K562 (cell line): ENCODE measurements around the gene GMEB2. TPM values are rescaled to one million over a fixed set of nuclear protein-coding genes. Genes with fewer than 3 reads are reported as not detected.

Experiments used
- BCL6 ChIP-seq: fragments of 250-450 bp; sonication (Bioruptor Pico); IDR thresholded peaks from 2 replicates; pipeline ENCODE4 v1.4.0; 2020
- CC2D1A ChIP-seq: fragments of 450-650 bp; IDR thresholded peaks from 2 replicates; pipeline ENCODE4 v1.6.1; 2017; ENCODE audit warnings: mild to moderate bottlenecking
- COPS2 ChIP-seq: fragments of 450-650 bp; conservative IDR thresholded peaks from 2 replicates; pipeline ENCODE4 v1.6.1; 2016; ENCODE audit warnings: mild to moderate bottlenecking, moderate library complexity
- PBX2 ChIP-seq, 2 experiments: IDR thresholded peaks in 1 of 2; conservative IDR thresholded peaks in 1 of 2; 2 replicates each; pipeline ENCODE4 v1.6.1; 2016; ENCODE audit warnings: low read depth in 2 of 2, mild to moderate bottlenecking in 1 of 2, missing compliant biosample characterization in 1 of 2, missing genetic modification characterization in 1 of 2, moderate library complexity in 1 of 2
- ZFP1 ChIP-seq: fragments of 450-650 bp; formaldehyde crosslinking; IDR thresholded peaks from 2 replicates; pipeline ENCODE4 v1.4.0; 2020; ENCODE audit warnings: mild to moderate bottlenecking, mixed read lengths
- ZKSCAN1 ChIP-seq: fragments of 150-350 bp; IDR thresholded peaks from 2 replicates; pipeline ENCODE4 v1.6.1; 2016; ENCODE audit warnings: low read depth, low read length
- ZNF511 ChIP-seq: sonication (generic); formaldehyde crosslinking; IDR thresholded peaks from 2 replicates; pipeline ENCODE4 v1.8.0; 2022; ENCODE audit warnings: mild to moderate bottlenecking, missing genetic modification reagents
- polyA plus RNA-seq, 8 experiments: library from polyadenylated mRNA; depleted of rRNA in 4 of 8; stranded (reverse) in 5 of 8; unstranded in 3 of 8; fragments of >200 nt; fragmentation: Nextera tagmentation in 2 of 8; fragmentation: Illumina TruSeq in 1 of 8; extraction: Ambion mirVana in 2 of 8; extraction: Trizol in 1 of 8; gene quantifications; 2 replicates each; pipeline versions ENCODE4 v1.2.1 to v1.2.3, GENCODE V29; 2011 to 2014; ENCODE audit warnings: inconsistent platforms in 1 of 8, missing spikeins in 1 of 8
- total RNA-seq, 7 experiments: library from RNA; depleted of rRNA in 6 of 7; stranded (reverse); fragments of >200 nt in 6 of 7; fragmentation: Illumina TruSeq in 2 of 7; extraction: Trizol in 2 of 7; gene quantifications; 2 replicates each; pipeline versions ENCODE4 v1.2.1 to v1.2.3, GENCODE V29; 2011 to 2021; ENCODE audit warnings: low replicate concordance in 1 of 7
- TF ChIP-seq, protein P1 (sequence below), 2 experiments: IDR thresholded peaks; 2 replicates each; pipeline ENCODE4 v1.6.1; 2012; ENCODE audit warnings: improper control_type of control experiment in 2 of 2, low read depth in 2 of 2, low read length in 2 of 2, borderline replicate concordance in 1 of 2
- TF ChIP-seq, protein P2 (sequence below): fragments of 200-600 bp; sonication (generic); IDR thresholded peaks from one replicate; pipeline ENCODE4 v1.6.1; 2012; ENCODE audit warnings: mild to moderate bottlenecking, low read depth, low read length, inconsistent platforms

Gene GMEB2
- total and polyA plus RNA-seq, 9 of the 15 experiments (the other 6 are each of a cell fraction or from before 2014, with no cell fraction given), result 0.03 to 13.9 (median 6.3) TPM

- TF ChIP-seq ZKSCAN1 (peak; percentile 66), ZNF511 (CRISPR knock-in tag) (peak; percentile 44; the same call in 1 of the 2 replicates), COPS2 (no peak), BCL6 (CRISPR knock-in tag) (no peak), CC2D1A (no peak), ZFP1 (CRISPR knock-in tag) (no peak), PBX2 (CRISPR knock-in tag; IDR thresholded peaks at IDR 0.05; ENCODE audit: low read depth) (no peak), PBX2 (tag; conservative IDR thresholded peaks at IDR 0.05; ENCODE audit: low read depth) (no peak)
- TF ChIP-seq, protein P1, sequence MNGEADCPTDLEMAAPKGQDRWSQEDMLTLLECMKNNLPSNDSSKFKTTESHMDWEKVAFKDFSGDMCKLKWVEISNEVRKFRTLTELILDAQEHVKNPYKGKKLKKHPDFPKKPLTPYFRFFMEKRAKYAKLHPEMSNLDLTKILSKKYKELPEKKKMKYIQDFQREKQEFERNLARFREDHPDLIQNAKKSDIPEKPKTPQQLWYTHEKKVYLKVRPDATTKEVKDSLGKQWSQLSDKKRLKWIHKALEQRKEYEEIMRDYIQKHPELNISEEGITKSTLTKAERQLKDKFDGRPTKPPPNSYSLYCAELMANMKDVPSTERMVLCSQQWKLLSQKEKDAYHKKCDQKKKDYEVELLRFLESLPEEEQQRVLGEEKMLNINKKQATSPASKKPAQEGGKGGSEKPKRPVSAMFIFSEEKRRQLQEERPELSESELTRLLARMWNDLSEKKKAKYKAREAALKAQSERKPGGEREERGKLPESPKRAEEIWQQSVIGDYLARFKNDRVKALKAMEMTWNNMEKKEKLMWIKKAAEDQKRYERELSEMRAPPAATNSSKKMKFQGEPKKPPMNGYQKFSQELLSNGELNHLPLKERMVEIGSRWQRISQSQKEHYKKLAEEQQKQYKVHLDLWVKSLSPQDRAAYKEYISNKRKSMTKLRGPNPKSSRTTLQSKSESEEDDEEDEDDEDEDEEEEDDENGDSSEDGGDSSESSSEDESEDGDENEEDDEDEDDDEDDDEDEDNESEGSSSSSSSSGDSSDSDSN (IDR thresholded peaks at IDR 0.05; ENCODE audit: borderline replicate concordance in 1 of 2, low read depth in 2 of 2, low read length in 2 of 2), result peak; percentile 81 to 98; a peak in 3 of 4 replicates
- TF ChIP-seq, protein P2, sequence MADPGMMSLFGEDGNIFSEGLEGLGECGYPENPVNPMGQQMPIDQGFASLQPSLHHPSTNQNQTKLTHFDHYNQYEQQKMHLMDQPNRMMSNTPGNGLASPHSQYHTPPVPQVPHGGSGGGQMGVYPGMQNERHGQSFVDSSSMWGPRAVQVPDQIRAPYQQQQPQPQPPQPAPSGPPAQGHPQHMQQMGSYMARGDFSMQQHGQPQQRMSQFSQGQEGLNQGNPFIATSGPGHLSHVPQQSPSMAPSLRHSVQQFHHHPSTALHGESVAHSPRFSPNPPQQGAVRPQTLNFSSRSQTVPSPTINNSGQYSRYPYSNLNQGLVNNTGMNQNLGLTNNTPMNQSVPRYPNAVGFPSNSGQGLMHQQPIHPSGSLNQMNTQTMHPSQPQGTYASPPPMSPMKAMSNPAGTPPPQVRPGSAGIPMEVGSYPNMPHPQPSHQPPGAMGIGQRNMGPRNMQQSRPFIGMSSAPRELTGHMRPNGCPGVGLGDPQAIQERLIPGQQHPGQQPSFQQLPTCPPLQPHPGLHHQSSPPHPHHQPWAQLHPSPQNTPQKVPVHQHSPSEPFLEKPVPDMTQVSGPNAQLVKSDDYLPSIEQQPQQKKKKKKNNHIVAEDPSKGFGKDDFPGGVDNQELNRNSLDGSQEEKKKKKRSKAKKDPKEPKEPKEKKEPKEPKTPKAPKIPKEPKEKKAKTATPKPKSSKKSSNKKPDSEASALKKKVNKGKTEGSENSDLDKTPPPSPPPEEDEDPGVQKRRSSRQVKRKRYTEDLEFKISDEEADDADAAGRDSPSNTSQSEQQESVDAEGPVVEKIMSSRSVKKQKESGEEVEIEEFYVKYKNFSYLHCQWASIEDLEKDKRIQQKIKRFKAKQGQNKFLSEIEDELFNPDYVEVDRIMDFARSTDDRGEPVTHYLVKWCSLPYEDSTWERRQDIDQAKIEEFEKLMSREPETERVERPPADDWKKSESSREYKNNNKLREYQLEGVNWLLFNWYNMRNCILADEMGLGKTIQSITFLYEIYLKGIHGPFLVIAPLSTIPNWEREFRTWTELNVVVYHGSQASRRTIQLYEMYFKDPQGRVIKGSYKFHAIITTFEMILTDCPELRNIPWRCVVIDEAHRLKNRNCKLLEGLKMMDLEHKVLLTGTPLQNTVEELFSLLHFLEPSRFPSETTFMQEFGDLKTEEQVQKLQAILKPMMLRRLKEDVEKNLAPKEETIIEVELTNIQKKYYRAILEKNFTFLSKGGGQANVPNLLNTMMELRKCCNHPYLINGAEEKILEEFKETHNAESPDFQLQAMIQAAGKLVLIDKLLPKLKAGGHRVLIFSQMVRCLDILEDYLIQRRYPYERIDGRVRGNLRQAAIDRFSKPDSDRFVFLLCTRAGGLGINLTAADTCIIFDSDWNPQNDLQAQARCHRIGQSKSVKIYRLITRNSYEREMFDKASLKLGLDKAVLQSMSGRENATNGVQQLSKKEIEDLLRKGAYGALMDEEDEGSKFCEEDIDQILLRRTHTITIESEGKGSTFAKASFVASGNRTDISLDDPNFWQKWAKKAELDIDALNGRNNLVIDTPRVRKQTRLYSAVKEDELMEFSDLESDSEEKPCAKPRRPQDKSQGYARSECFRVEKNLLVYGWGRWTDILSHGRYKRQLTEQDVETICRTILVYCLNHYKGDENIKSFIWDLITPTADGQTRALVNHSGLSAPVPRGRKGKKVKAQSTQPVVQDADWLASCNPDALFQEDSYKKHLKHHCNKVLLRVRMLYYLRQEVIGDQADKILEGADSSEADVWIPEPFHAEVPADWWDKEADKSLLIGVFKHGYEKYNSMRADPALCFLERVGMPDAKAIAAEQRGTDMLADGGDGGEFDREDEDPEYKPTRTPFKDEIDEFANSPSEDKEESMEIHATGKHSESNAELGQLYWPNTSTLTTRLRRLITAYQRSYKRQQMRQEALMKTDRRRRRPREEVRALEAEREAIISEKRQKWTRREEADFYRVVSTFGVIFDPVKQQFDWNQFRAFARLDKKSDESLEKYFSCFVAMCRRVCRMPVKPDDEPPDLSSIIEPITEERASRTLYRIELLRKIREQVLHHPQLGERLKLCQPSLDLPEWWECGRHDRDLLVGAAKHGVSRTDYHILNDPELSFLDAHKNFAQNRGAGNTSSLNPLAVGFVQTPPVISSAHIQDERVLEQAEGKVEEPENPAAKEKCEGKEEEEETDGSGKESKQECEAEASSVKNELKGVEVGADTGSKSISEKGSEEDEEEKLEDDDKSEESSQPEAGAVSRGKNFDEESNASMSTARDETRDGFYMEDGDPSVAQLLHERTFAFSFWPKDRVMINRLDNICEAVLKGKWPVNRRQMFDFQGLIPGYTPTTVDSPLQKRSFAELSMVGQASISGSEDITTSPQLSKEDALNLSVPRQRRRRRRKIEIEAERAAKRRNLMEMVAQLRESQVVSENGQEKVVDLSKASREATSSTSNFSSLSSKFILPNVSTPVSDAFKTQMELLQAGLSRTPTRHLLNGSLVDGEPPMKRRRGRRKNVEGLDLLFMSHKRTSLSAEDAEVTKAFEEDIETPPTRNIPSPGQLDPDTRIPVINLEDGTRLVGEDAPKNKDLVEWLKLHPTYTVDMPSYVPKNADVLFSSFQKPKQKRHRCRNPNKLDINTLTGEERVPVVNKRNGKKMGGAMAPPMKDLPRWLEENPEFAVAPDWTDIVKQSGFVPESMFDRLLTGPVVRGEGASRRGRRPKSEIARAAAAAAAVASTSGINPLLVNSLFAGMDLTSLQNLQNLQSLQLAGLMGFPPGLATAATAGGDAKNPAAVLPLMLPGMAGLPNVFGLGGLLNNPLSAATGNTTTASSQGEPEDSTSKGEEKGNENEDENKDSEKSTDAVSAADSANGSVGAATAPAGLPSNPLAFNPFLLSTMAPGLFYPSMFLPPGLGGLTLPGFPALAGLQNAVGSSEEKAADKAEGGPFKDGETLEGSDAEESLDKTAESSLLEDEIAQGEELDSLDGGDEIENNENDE, result no peak
These were observed 1.5 kb upstream of the GMEB2 start (continued) for GRCh38 chr20:63628246-63628975.
